NOMO-1 treated with DMSO at 0.1 percent for 48 hours (cell line): ENCODE measurements around the gene SEPHS2.
"Not testable (repeated sequence)": the region's sequence is repeated elsewhere in the genome, so short reads cannot be mapped to it uniquely, and the experiment has no call there.

Experiments
- DNase-seq: peaks from one replicate; lab custom pipeline; 2025; ENCODE audit not compliant: unreplicated experiment; lab: John Stamatoyannopoulos, UW

SEPHS2 gene

DNA sequence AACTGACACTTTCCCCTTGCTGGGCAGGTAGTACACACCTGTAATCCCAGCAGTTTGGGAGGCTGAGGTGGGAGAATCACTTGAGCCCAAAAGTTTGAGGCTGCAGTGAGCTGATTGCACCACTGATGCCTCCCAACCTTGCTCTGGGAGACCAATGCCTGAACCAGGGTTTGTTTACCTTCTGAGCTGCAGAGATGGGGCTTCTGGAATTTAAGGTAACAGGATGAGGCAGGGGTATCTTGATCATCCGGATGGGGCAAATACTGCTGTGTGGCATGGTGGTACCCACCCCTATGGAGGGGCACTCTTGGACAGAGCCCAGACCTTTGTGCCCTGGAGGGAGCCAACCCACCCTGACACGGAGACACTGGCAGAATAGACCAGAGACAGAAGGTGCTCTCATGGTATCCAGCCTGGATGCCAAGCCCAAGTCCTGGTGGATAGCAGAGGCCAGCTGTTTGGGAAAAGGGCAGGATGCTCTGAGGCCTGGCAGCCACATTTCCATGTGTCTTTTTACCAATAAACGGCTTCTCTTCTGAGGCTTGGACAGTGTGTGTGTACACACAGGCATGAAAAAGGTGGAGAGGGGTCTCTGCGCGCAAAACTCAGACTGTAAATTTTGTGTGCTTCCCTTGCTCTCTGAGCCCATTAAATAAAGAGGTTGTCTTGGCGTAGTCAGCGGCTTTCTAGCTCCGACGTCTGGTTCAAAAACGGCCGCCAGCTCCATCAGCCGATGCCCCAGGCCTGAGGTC is 46.1 kb downstream of the SEPHS2 start:
- no peak for DNase-seq

DNA sequence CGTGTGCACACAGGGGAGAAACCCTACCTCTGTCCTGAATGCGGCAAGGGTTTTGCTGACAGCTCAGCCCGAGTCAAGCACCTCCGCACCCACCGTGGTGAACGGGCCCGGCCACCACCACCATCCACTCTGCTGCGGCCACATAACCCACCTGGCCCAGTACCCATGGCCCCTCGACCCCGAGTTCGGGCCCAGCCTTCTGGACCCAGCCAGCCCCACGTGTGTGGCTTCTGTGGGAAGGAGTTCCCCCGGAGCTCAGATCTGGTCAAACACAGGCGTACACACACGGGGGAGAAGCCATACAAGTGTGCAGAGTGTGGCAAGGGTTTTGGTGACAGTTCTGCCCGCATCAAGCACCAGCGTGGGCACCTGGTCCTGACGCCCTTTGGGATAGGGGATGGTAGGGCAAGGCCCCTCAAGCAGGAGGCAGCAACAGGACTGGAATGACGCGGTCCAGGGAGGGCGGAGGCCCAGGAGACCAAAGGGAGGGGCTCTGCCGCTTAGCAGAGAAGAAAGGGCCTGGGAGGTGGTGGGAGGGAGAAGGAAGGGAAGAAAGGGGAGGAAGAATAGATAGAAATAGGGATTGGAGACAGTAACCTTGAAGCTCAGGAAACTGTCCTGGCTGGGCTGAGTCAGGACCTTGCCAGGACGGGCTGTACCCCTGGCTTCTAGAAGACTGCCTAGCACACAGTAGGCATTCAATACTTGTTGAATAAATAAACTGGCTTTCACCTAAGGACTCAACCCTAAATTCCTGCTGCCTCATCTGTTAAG is 46.8 kb downstream of the SEPHS2 start:
- no peak for DNase-seq

DNA sequence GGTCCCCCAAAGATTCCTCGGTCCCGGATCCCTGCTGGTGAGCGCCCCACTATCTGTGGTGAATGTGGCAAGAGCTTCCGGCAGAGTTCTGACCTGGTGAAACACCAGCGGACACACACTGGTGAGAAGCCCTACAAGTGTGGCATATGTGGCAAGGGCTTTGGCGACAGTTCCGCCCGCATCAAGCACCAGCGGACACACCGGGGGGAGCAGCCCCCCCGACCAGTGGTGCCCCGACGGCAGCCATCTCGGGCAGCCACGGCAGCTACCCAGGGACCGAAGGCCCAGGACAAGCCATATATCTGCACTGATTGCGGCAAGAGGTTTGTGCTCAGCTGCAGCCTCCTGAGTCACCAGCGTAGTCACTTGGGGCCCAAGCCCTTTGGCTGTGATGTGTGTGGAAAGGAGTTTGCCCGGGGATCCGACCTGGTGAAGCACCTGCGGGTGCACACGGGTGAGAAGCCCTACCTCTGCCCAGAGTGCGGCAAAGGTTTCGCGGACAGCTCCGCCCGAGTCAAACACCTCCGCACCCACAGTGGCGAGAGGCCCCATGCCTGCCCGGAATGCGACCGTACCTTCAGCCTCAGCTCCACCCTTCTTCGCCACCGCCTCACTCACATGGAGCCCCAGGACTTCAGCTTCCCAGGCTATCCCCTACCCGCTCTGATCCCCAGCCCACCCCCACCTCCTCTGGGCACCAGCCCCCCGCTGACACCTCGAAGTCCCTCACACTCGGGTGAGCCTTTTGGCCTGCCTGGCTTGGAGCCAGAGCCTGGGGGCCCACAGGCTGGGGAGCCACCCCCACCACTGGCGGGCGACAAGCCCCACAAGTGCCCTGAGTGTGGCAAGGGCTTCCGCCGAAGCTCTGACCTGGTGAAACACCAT is 47.7 kb downstream of the SEPHS2 start:
- no peak for DNase-seq

DNA sequence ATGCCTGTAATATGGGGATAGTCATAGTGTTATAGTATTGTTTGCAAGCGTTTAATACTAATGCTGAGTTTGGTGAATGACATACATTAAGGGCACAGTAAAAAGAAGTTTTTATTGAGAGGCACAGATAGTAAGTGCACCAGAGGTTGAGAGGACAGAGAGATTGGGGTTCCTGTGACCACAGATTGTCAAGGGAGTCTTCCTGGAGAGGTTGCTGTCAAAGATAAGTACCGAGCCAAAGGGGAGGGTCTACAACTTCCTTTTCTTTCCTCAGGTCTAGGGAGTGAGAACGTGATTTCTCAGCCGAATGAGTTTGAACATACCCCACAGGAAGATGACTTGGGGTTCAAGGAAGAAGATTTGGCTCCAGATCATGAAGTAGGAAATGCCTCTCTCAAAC is 48.6 kb downstream of the SEPHS2 start:
- no peak for DNase-seq

DNA sequence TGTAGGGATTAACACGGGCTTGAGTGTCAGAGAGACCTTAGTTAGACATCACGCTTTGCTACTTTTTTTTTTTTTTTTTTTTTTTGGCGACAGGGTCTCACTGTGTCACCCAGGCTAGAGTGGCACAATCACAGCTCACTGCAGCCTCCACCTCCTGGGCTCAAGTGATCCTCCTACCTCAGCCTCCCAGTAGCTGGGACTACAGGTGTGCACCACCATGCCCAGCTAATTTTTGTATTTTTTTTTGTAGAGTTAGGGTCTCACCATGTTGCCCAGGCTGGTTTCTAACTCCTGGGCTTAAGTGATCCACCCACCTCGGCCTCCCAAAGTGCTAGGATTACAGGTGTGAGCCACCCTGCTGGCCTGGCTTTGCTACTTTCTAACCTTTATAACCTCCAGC is 49.0 kb downstream of the SEPHS2 start:
- DNase-seq: not testable (repeated sequence)

DNA sequence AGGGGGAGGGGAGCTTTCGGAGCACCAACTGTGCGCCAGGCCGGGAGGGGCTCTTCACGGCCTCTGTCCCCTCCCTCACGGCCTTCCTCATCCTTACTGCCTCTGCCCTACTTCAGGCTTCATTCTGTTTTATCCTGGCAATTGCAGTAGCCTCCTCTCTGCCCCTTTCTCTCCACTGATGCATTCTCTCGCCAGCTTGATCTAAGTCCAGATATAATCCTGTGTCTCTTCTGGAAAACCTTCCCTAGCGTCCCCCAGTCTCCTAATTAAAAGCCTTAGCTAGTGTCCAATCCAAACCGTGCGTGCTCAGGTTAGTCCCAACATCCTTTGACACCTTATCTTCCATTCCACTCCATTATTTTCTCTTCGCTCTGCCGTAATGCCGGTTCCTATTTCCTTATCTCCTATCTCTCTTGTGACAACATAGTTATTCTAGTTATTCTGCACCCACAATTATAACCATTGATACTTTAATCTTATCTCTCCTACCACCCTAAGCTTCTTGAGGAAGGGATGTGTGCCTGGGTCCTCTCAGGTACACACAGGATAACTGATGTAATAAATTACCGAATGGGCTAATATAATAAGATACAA is 49.6 kb downstream of the SEPHS2 start:
- no peak for DNase-seq

DNA sequence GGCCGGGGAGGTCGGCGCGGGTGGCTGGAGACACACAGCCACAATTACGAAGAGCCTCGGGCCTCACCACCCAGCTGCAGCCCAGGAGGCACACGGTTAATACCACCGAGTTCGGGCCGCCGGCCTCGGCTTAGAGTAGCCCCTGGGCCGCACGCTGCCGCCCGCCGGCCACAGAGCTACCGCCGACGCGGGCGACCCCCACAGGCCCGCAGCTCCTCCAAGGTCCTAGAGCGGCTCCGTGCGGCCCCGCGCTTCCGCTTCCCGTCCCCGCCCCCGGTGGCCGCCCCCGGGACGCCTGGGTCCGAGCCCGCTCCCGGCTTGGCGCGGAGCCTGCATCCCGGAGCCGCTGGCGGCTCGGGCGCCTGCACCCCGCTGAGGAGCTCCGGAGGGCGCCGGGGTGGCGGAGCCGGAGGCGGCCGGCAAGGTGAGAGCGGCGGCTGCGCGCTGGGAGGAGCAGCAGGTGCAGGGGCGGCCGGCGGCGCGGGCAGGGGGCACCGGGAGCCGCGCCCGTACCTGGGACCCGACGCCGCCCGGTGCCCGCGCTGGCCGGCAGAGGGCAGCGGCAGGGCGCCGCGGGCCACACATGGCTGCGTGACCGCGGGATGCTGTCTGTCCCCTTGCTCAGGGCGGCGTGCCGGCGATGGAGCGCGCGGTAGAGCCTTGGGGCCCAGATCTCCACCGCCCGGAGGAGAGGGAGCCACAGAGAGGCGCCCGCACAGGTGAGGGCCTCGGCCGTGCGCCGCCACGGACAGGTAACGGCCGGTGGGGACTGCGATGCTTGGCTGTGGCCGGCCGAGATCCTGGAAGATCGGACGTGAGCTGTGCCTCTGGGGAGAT is 50.3 kb downstream of the SEPHS2 start, which contains the start of gene ZNF48:
ZNF48 (plus strand) TSS at position 266 of the 837 bp plus-strand sequence; CDS start at position 641, 375 bp downstream.
- DNase-seq: peak; percentile 80

DNA sequence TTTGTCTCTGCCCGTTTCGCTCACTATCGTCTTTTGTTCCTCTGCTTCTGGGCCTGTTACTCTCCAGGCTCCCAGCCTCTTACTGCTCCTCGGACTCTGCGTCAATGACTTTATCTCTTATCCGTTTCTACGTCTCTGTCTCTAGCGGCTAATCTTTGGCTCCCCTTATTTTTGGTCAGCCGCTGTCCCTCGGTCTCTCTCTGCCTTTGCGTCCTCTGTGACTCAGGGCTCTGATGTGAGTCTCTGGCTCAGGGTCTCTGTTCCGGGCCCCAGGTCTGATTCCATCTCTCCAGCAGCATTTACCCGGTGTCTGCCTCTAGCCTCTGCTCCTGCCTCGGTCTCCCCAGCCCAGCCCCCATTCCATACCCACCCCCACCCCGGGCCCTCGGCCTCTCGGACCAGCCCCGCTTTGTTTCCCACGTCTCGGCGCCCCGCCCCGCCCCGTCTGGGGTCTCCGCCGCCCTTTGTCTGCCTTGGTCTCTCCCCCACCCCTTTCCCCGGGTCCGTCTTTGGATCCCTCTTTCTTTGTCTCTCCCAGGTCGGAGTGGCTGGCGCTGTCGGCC is 51.0 kb downstream of the SEPHS2 start:
- DNase-seq: no peak
